GM12891 (cell line): ENCODE measurements around the gene KRT2.

ENCODE experiments used
- DNase-seq: peaks from one replicate; pipeline ENCODE4 v3.0.0; 2011; ENCODE audit warnings: low spot score; ENCODE audit not compliant: insufficient read length
- FAIRE-seq: peaks from 2 replicates; lab custom pipeline; 2011; peaks lifted over from hg19 to GRCh38; lab: Jason Lieb, UNC
- PAX5 ChIP-seq: IDR thresholded peaks from 2 replicates; pipeline ENCODE4 v1.6.1; 2011; ENCODE audit warnings: low read length, moderate library complexity, mild to moderate bottlenecking; ENCODE audit not compliant: insufficient read depth, severe bottlenecking
- POLR2A ChIP-seq: IDR thresholded peaks from 2 replicates; pipeline ENCODE4 v1.6.1; 2011; ENCODE audit warnings: low read depth, low read length, control low read depth
- POLR2AphosphoS5 ChIP-seq: IDR thresholded peaks from 2 replicates; pipeline ENCODE4 v1.6.1; 2011; ENCODE audit warnings: low read depth, low read length, control low read depth
- POU2F2 ChIP-seq: IDR thresholded peaks from 2 replicates; pipeline ENCODE4 v1.6.1; 2011; ENCODE audit warnings: low read depth, mild to moderate bottlenecking, control low read depth, low read length, moderate library complexity
- SPI1 ChIP-seq: IDR thresholded peaks from 2 replicates; pipeline ENCODE4 v1.6.1; 2011; ENCODE audit warnings: low read depth, low read length, control low read depth
- TAF1 ChIP-seq: IDR thresholded peaks from 2 replicates; pipeline ENCODE4 v1.6.1; 2011; ENCODE audit warnings: low read depth, low read length, control low read depth

The KRT2 gene

GRCh38 chr12:52686756-52687487, 34.9 kb upstream of the KRT2 start:
- TF ChIP-seq POLR2A (no peak), POU2F2 (no peak), POLR2AphosphoS5 (no peak), SPI1 (no peak), PAX5 (no peak), TAF1 (no peak)
- DNase-seq = no peak
- no peak for FAIRE-seq

GRCh38 chr12:52686063-52686462, 34.1 kb upstream of the KRT2 start:
- no peak for DNase-seq
- TF ChIP-seq TAF1 (no peak), POU2F2 (no peak), PAX5 (no peak), POLR2A (no peak), SPI1 (no peak), POLR2AphosphoS5 (no peak)
- no peak for FAIRE-seq

GRCh38 chr12:52685406-52685890, 33.4 kb upstream of the KRT2 start:
- no peak for TF ChIP-seq SPI1
- TF ChIP-seq POU2F2 = no peak
- no peak for FAIRE-seq

GRCh38 chr12:52684431-52684830, 32.4 kb upstream of the KRT2 start:
- no peak for TF ChIP-seq PAX5
- TF ChIP-seq POU2F2 = no peak
- TF ChIP-seq TAF1 = no peak
- no peak for TF ChIP-seq POLR2AphosphoS5
- no peak for TF ChIP-seq POLR2A
- TF ChIP-seq SPI1 = no peak
- DNase-seq = no peak
- no peak for FAIRE-seq

More at GRCh38 chr12:52685406-52685890, 33.4 kb upstream of the KRT2 start:
- DNase-seq = no peak

GRCh38 chr12:52683575-52684300, 31.7 kb upstream of the KRT2 start:
- FAIRE-seq (no peak), DNase-seq (no peak)
- TF ChIP-seq POLR2AphosphoS5 (no peak), POU2F2 (no peak)

GRCh38 chr12:52682938-52683574, 31.0 kb upstream of the KRT2 start:
- TF ChIP-seq POLR2A = no peak
- no peak for TF ChIP-seq PAX5
- TF ChIP-seq POU2F2 = no peak
- no peak for TF ChIP-seq TAF1
- TF ChIP-seq POLR2AphosphoS5 = no peak
- no peak for TF ChIP-seq SPI1
- no peak for DNase-seq

GRCh38 chr12:52682381-52682660, 30.3 kb upstream of the KRT2 start:
- FAIRE-seq = no peak
- no peak for TF ChIP-seq POLR2AphosphoS5
- no peak for TF ChIP-seq PAX5
- TF ChIP-seq POU2F2 = no peak
- no peak for TF ChIP-seq POLR2A
- no peak for TF ChIP-seq TAF1
- TF ChIP-seq SPI1 = no peak
- DNase-seq = no peak

More at GRCh38 chr12:52682938-52683574, 31.0 kb upstream of the KRT2 start:
- no peak for FAIRE-seq

- no peak for TF ChIP-seq SPI1
- TF ChIP-seq TAF1 = no peak
- no peak for TF ChIP-seq POLR2AphosphoS5
- DNase-seq = no peak
- no peak for FAIRE-seq
Measured at GRCh38 chr12:52681526-52682380, 29.7 kb upstream of the KRT2 start.

GRCh38 chr12:52680363-52680762, 28.4 kb upstream of the KRT2 start, which contains the start of gene KRT1:
Gene KRT1, minus strand, starts transcription at chr12:52680407. Its CDS starts 59 bp downstream, at chr12:52680348.
- DNase-seq (no peak), FAIRE-seq (no peak)
- TF ChIP-seq PAX5 (no peak), POLR2AphosphoS5 (no peak), TAF1 (no peak), SPI1 (no peak), POU2F2 (no peak), POLR2A (no peak)
